ENCODE data around the gene FGD6. TPM values are rescaled to one million over a fixed set of nuclear protein-coding genes. Genes with fewer than 3 reads are reported as not detected.

Gene FGD6
- total RNA-seq, 1 experiment from 2014 or later = 8.1 TPM

Other genes starting within 250 kb of the FGD6 start
- gene NDUFA12, start 213.8 kb downstream of the FGD6 start, total RNA-seq (2014; rRNA removed; shearing (Covaris generic)) = 413 and 426 TPM in 2 replicates
- gene NR2C1, start 143.8 kb downstream of the FGD6 start, total RNA-seq (2014; rRNA removed; shearing (Covaris generic)) = 7.6 and 22.0 TPM in 2 replicates
- gene VEZT, start 340 bp upstream of the FGD6 start, total RNA-seq (2014; rRNA removed; shearing (Covaris generic)) = 71.2 and 89.0 TPM in 2 replicates